HepG2 (cell line): ENCODE measurements around the gene ADD2. TPM values are rescaled to one million over a fixed set of nuclear protein-coding genes. Genes with fewer than 3 reads are reported as not detected.
A peak's percentile ranks its signal among the peaks of the same experiment; 100 is the strongest.

Experiments
- ATAC-seq: fragments of 200-7000 bp; cut with Tn5 transposase; 3 replicates; pipeline ENCODE4 v1.9.1; 2020; ENCODE audit warnings: mild to moderate bottlenecking, moderate library complexity
- BruUV-seq: library from RNA; stranded (reverse); fragments of 400-500 nt; replicated peaks from 2 replicates; lab custom pipeline; 2021; lab: Mats Ljungman, UMichigan
- CTCF ChIA-PET: fragments of 300-600 bp; formaldehyde crosslinking; extraction: SDS; loops from one replicate; lab custom pipeline; 2021; ENCODE audit warnings: low total read pairs, inconsistent platforms, low intra/inter-chr PET ratio; lab: Yijun Ruan, JAX
- POLR2A ChIA-PET: fragments of 350-600 bp; sonication (Branson Sonifier 250); formaldehyde crosslinking; loops from one replicate; lab custom pipeline; 2020; ENCODE audit warnings: antibody characterized with exemption, inconsistent platforms; lab: Yijun Ruan, JAX
- DNase-seq: peaks from one replicate; pipeline ENCODE4 v3.0.0-alpha.2; 2015; ENCODE audit warnings: low spot score
- FAIRE-seq: peaks from 3 replicates; lab custom pipeline; 2011; peaks lifted over from hg19 to GRCh38; lab: Jason Lieb, UNC
- H2AFZ ChIP-seq: one replicate; pipeline ENCODE4 v1.6.1; 2011; ENCODE audit warnings: low read length, inconsistent platforms
- H3K27ac ChIP-seq: fragments of 300-600 bp; 3 replicates; pipeline ENCODE4 v1.8.0; 2011; ENCODE audit warnings: mixed run types, mild to moderate bottlenecking, mixed read lengths, low read length, inconsistent platforms; ENCODE audit not compliant: insufficient read depth; ENCODE audit errors: extremely low read length
- H3K27me3 ChIP-seq, 2 experiments: fragments of 200-600 bp in 1 of 2; 2 replicates in 1 of 2; 3 replicates in 1 of 2; pipeline versions ENCODE4 v1.6.0 to v1.8.0; 2011; ENCODE audit warnings: low read length in 2 of 2, mild to moderate bottlenecking in 2 of 2, moderate library complexity in 2 of 2, inconsistent platforms in 1 of 2; ENCODE audit not compliant: insufficient read depth in 2 of 2, control insufficient read depth in 1 of 2
- H3K36me3 ChIP-seq, 2 experiments: fragments of 200-600 bp in 1 of 2; replicated peaks in 1 of 2; 2 replicates in 1 of 2; 3 replicates in 1 of 2; pipeline versions ENCODE4 v1.5.1 to v1.8.0; 2011; ENCODE audit warnings: low read length in 2 of 2, inconsistent platforms in 1 of 2; ENCODE audit not compliant: insufficient read depth in 2 of 2, control insufficient read depth in 1 of 2
- H3K4me1 ChIP-seq: 2 replicates; pipeline ENCODE4 v1.5.1; 2012; ENCODE audit warnings: low read length, inconsistent platforms; ENCODE audit not compliant: insufficient read depth
- H3K4me2 ChIP-seq: 2 replicates; pipeline ENCODE4 v1.6.0; 2011; ENCODE audit warnings: low read depth, low read length, inconsistent platforms
- H3K4me3 ChIP-seq, 3 experiments: fragments of 200-600 bp in 1 of 3; sonication (generic), shearing (Covaris generic) in 1 of 3; replicated peaks in 1 of 3; 2 replicates each; pipeline ENCODE4 v1.5.1; 2011 to 2016; ENCODE audit warnings: low read length in 3 of 3, inconsistent platforms in 2 of 3, low read depth in 2 of 3, mild to moderate bottlenecking in 2 of 3, control low read depth in 1 of 3, mixed read lengths in 1 of 3; ENCODE audit not compliant: insufficient read depth in 1 of 3
- H3K79me2 ChIP-seq: one replicate; pipeline ENCODE4 v1.6.1; 2011; ENCODE audit warnings: low read length, inconsistent platforms; ENCODE audit not compliant: insufficient read depth
- H3K9ac ChIP-seq: 2 replicates; pipeline ENCODE4 v1.6.0; 2011; ENCODE audit warnings: mild to moderate bottlenecking, low read depth, low read length, inconsistent platforms; ENCODE audit not compliant: insufficient read depth
- H3K9me3 ChIP-seq: 2 replicates; pipeline ENCODE4 v1.5.1; 2012; ENCODE audit warnings: mild to moderate bottlenecking, low read length
- H4K20me1 ChIP-seq: 2 replicates; pipeline ENCODE4 v1.6.0; 2011; ENCODE audit warnings: inconsistent platforms, mild to moderate bottlenecking, low read length, moderate library complexity; ENCODE audit not compliant: insufficient read depth
- CEBPG ChIP-seq: IDR thresholded peaks from 2 replicates; pipeline ENCODE4 v1.6.1; 2016
- DNMT1 ChIP-seq: sonication (generic); formaldehyde crosslinking; IDR thresholded peaks from 2 replicates; pipeline ENCODE4 v1.5.1; 2020; ENCODE audit warnings: mild to moderate bottlenecking, missing genetic modification reagents
- ELF3 ChIP-seq: IDR thresholded peaks from 2 replicates; pipeline ENCODE4 v1.6.1; 2016; ENCODE audit warnings: missing genetic modification reagents, missing compliant biosample characterization
- FOXP1 ChIP-seq, 2 experiments: fragments of 450-650 bp in 1 of 2; IDR thresholded peaks; 2 replicates each; pipeline ENCODE4 v1.6.1; 2017 to 2018; ENCODE audit warnings: antibody characterized with exemption in 1 of 2
- GABPA ChIP-seq, 2 experiments: IDR thresholded peaks; 2 replicates each; pipeline ENCODE4 v1.6.1; 2011 to 2016; ENCODE audit warnings: low read depth in 2 of 2, low read length in 1 of 2, missing biosample characterization in 1 of 2, missing genetic modification characterization in 1 of 2
- KDM5A ChIP-seq: fragments of 200-600 bp; sonication (generic); IDR thresholded peaks from 2 replicates; pipeline ENCODE4 v1.7.0; 2018; ENCODE audit warnings: antibody characterized with exemption, mild to moderate bottlenecking, low read length, borderline replicate concordance
- PAXIP1 ChIP-seq: sonication (generic); formaldehyde crosslinking; conservative IDR thresholded peaks from 2 replicates; pipeline ENCODE4 v1.4.0; 2020; ENCODE audit warnings: mild to moderate bottlenecking, missing genetic modification reagents, moderate library complexity
- PRDM10 ChIP-seq: sonication (generic); formaldehyde crosslinking; IDR thresholded peaks from 2 replicates; pipeline ENCODE4 v1.4.0; 2020; ENCODE audit warnings: low read depth, missing genetic modification reagents
- SALL2 ChIP-seq: sonication (generic); formaldehyde crosslinking; IDR thresholded peaks from 2 replicates; pipeline ENCODE4 v1.8.1; 2023; ENCODE audit warnings: mild to moderate bottlenecking, missing genetic modification reagents, inconsistent platforms
- YY1 ChIP-seq: IDR thresholded peaks from 2 replicates; pipeline ENCODE4 v1.6.1; 2011; ENCODE audit warnings: low read length, low read depth, moderate library complexity, mild to moderate bottlenecking; ENCODE audit not compliant: insufficient read depth, insufficient replicate concordance
- ZNF468 ChIP-seq: sonication (generic); formaldehyde crosslinking; IDR thresholded peaks from 2 replicates; pipeline ENCODE4 v1.8.0; 2022; ENCODE audit warnings: mild to moderate bottlenecking, moderate library complexity, missing genetic modification reagents
- ZNF839 ChIP-seq: sonication (generic); formaldehyde crosslinking; IDR thresholded peaks from 2 replicates; pipeline ENCODE4 v1.4.0; 2020; ENCODE audit warnings: missing genetic modification reagents, mild to moderate bottlenecking, borderline replicate concordance
- WGBS: methylation state at CpG from one replicate; pipeline ENCODE4 v1.1.6; 2017; ENCODE audit warnings: low lambda C conversion rate; 5-methylcytosine and 5-hydroxymethylcytosine counted together
- in situ Hi-C: cut with HindIII; loops from 2 replicates; pipeline ENCODE4 v1.10.0; 2017; ENCODE audit warnings: low pct_unique_long_range_greater_than_20kb; ENCODE audit not compliant: extremely low pct_ligation_motif_present
- intact Hi-C: fragments of 100-400 bp; cut with micrococcal nuclease; formaldehyde crosslinking; loops from one replicate; pipeline ENCODE4 v1.10.0; 2022; ENCODE audit not compliant: unreplicated experiment
- polyA plus RNA-seq, 8 experiments: library from polyadenylated mRNA; depleted of rRNA in 3 of 8; stranded (reverse) in 7 of 8; unstranded in 1 of 8; fragments of >200 nt; fragmentation: Illumina TruSeq in 4 of 8; extraction: Trizol in 4 of 8; gene quantifications; 2 replicates each; pipeline versions ENCODE4 v1.2.1 to v1.2.3, GENCODE V29; 2011 to 2016; ENCODE audit warnings: low read depth in 4 of 8, missing spikeins in 1 of 8, mixed read lengths in 1 of 8; ENCODE audit not compliant: insufficient read depth in 1 of 8
- total RNA-seq, 5 experiments: library from RNA; depleted of rRNA; stranded (reverse); fragments of >200 nt; fragmentation: Illumina TruSeq; extraction: Trizol; gene quantifications; 2 replicates each; pipeline ENCODE4 v1.2.3, GENCODE V29; 2016; ENCODE audit warnings: low read depth in 1 of 5

Gene ADD2
- total and polyA plus RNA-seq, 2 of the 13 experiments (the other 11 are each of a cell fraction or from before 2014, with no cell fraction given): 0.05 to 0.13 TPM

- no peaks in the 10 kb centered on the region for H4K20me1 ChIP-seq
- H3K27me3 ChIP-seq: peaks cover 0 to 59% of the 10 kb centered on the region in 2 experiments; a peak in 3 of 5 replicates
- TF ChIP-seq ELF3 (CRISPR knock-in tag): no peak
- no peak for TF ChIP-seq ZNF839 (CRISPR knock-in tag)
- no peak for TF ChIP-seq KDM5A
- TF ChIP-seq PRDM10: no peak
- no peak for TF ChIP-seq FOXP1 (IDR thresholded peaks at IDR 0.05)
- no peak for TF ChIP-seq FOXP1 (CRISPR knock-in tag; IDR thresholded peaks at IDR 0.05)
- TF ChIP-seq SALL2 (CRISPR knock-in tag): no peak
- no peak for TF ChIP-seq ZNF468 (CRISPR knock-in tag)
- TF ChIP-seq PAXIP1 (CRISPR knock-in tag): no peak
- TF ChIP-seq DNMT1: no peak
- no peak for TF ChIP-seq CEBPG (CRISPR knock-in tag)
- TF ChIP-seq YY1: no peak
- no peak for TF ChIP-seq GABPA (IDR thresholded peaks at IDR 0.05; ENCODE audit: low read depth, low read length)
- TF ChIP-seq GABPA (CRISPR knock-in tag; IDR thresholded peaks at IDR 0.05; ENCODE audit: low read depth): no peak
- intact Hi-C loops: no loop called here
- H3K9me3 ChIP-seq: no peaks in the 10 kb centered on the region
- WGBS: 33% methylated on average over 7 of the region's 7 CpGs
- ChIA-PET POLR2A (no interaction called here), CTCF (no interaction called here)
- DNase-seq (no peak), ATAC-seq (peak; percentile 34; the same call in 1 of the 3 replicates), FAIRE-seq (no peak)
- H3K27ac ChIP-seq: no peak overlapping the region
- H2AFZ ChIP-seq: no peak overlapping the region
- BruUV-seq: no TSS peak
- H3K4me2 ChIP-seq: no peak overlapping the region
- H3K79me2 ChIP-seq: no peaks in the 10 kb centered on the region
- H3K4me3 ChIP-seq: no peak overlapping the region
- no peaks in the 10 kb centered on the region for H3K36me3 ChIP-seq
- H3K9ac ChIP-seq: no peak overlapping the region
- in situ Hi-C loops: no loop called here
- no peaks in the 10 kb centered on the region for H3K4me1 ChIP-seq
Observed at GRCh38 chr2:70671092-70671675, 96.8 kb downstream of the ADD2 start.
